T-helper 17 cell (primary cell): ENCODE data around the gene ACVR1B. TPM values are rescaled to one million over a fixed set of nuclear protein-coding genes. Genes with fewer than 3 reads are reported as not detected.
A peak's percentile ranks its signal among the peaks of the same experiment; 100 is the strongest.

Experiments used
- ATAC-seq: fragments of 150-1000 bp; cut with Tn5 transposase; 2 replicates; pipeline ENCODE4 v1.10.0; 2021; ENCODE audit warnings: mild to moderate bottlenecking, moderate library complexity
- DNase-seq, 3 donors: peaks; one replicate each; pipeline versions ENCODE4 v3.0.0 to v3.0.0-alpha.2; 2020 to 2021
- H3K9me3 ChIP-seq: one replicate; pipeline ENCODE4 v1.7.0; 2013; ENCODE audit warnings: low read length, mild to moderate bottlenecking; ENCODE audit not compliant: control insufficient read depth, poor library complexity, severe bottlenecking
- H3K27ac Mint-ChIP-seq: one replicate; pipeline ENCODE4 v1.8.0; 2022; ENCODE audit warnings: mild to moderate bottlenecking, moderate library complexity, mixed read lengths
- H3K27me3 Mint-ChIP-seq: one replicate; pipeline ENCODE4 v1.8.0; 2022; ENCODE audit warnings: mixed read lengths
- H3K36me3 Mint-ChIP-seq: one replicate; pipeline ENCODE4 v1.8.0; 2022; ENCODE audit warnings: low read depth, mixed read lengths
- H3K4me1 Mint-ChIP-seq: one replicate; pipeline ENCODE4 v1.8.0; 2022; ENCODE audit warnings: mild to moderate bottlenecking, mixed read lengths
- H3K4me3 Mint-ChIP-seq: one replicate; pipeline ENCODE4 v1.8.0; 2022; ENCODE audit warnings: mild to moderate bottlenecking, moderate library complexity, mixed read lengths
- total RNA-seq, 4 donors: library from RNA in 2 of 4; stranded (reverse) in 2 of 4; gene quantifications; one replicate each; pipeline ENCODE4 v1.2.3 and lab custom pipeline; 2022 to 2026

The ACVR1B gene
- total RNA-seq, 2 donors from 2014 or later = 6.5 to 8.7 TPM

DNA sequence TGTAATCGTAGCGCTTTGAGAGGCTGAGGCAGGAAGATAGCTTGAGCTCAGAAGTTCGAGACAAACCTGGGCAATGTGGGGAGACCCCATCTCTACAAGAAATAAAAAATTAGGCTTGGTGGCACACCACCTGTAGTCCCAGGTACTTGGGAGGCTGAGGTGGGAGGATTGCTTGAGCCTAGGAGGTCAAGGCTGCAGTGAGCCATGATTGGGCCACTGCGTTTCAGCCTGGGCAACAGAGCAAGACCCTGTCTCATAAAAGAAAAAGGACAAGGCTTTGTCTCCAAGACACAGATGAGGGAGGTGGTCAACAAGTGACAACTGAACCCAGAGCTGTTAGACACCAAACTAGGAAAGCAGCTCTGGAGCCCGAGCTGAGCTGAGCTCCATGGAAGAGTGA is 40.7 kb downstream of the ACVR1B start:
- no peaks in the 10 kb centered on the region for H3K36me3 Mint-ChIP-seq
- DNase-seq = no peak
- H3K27ac Mint-ChIP-seq = no peak overlapping the region
- no peaks in the 10 kb centered on the region for H3K9me3 ChIP-seq
- peaks cover 5% of the 10 kb centered on the region for H3K4me1 Mint-ChIP-seq
- ATAC-seq = no peak
- no peak overlapping the region for H3K4me3 Mint-ChIP-seq
- no peaks in the 10 kb centered on the region for H3K27me3 Mint-ChIP-seq

DNA sequence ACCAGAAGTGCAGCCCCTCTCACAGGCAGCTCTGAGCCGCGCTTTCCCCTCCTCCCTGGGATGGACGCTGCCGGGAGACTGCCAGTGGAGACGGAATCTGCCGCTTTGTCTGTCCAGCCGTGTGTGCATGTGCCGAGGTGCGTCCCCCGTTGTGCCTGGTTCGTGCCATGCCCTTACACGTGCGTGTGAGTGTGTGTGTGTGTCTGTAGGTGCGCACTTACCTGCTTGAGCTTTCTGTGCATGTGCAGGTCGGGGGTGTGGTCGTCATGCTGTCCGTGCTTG is 43.0 kb downstream of the ACVR1B start:
- Mint-ChIP-seq H3K4me3 (no peak overlapping the region), H3K27me3 (no peaks in the 10 kb centered on the region), H3K36me3 (no peaks in the 10 kb centered on the region)

DNA sequence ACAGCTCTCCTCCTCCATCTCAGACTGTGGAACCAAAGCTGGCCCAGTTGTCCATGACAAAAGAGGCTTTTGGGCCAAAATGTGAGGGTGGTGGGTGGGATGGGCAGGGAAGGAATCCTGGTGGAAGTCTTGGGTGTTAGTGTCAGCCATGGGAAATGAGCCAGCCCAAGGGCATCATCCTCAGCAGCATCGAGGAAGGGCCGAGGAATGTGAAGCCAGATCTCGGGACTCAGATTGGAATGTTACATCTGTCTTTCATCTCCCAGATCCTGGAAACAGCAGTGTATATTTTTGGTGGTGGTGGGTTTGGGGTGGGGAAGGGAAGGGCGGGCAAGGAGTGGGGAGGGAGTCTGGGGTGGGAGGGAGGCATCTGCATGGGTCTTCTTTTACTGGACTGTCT is 43.5 kb downstream of the ACVR1B start:
- H3K4me3 Mint-ChIP-seq = no peak overlapping the region
- H3K4me1 Mint-ChIP-seq = peaks cover 5% of the 10 kb centered on the region
- DNase-seq (no peak), ATAC-seq (no peak)
- no peaks in the 10 kb centered on the region for H3K9me3 ChIP-seq
- no peak overlapping the region for H3K27ac Mint-ChIP-seq
- no peaks in the 10 kb centered on the region for H3K36me3 Mint-ChIP-seq
- no peaks in the 10 kb centered on the region for H3K27me3 Mint-ChIP-seq

More for the DNA sequence above, 43.0 kb downstream of the ACVR1B start:
- Mint-ChIP-seq H3K4me1 (peaks cover 5% of the 10 kb centered on the region), H3K27ac (no peak overlapping the region)
- DNase-seq (no peak), ATAC-seq (no peak)
- no peaks in the 10 kb centered on the region for H3K9me3 ChIP-seq

DNA sequence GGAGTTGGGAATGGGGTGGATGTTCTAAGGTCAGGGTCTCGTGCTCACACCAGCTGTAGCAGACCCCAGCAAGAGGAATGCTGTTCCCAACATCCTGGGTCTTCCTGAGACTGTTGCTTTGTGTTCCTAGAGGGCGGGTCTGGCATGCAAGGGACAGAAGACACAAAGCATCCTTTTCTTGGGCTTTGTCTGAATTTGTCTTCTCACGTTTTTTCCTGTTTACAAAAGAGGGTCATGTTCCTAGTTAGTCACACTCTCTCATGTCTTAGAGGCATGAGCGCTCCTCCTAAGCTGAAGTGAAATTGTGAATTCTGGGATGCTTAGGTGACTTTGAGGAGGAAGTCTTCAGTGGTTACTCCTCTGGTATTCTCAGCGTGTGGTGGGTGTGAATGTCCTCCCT is 45.6 kb downstream of the ACVR1B start:
- Mint-ChIP-seq H3K4me1 (peaks cover 7% of the 10 kb centered on the region), H3K4me3 (no peak overlapping the region), H3K27me3 (no peaks in the 10 kb centered on the region), H3K36me3 (no peaks in the 10 kb centered on the region), H3K27ac (peak overlapping the region; percentile 9)
- no peak for DNase-seq
- ATAC-seq = no peak
- H3K9me3 ChIP-seq = no peaks in the 10 kb centered on the region

DNA sequence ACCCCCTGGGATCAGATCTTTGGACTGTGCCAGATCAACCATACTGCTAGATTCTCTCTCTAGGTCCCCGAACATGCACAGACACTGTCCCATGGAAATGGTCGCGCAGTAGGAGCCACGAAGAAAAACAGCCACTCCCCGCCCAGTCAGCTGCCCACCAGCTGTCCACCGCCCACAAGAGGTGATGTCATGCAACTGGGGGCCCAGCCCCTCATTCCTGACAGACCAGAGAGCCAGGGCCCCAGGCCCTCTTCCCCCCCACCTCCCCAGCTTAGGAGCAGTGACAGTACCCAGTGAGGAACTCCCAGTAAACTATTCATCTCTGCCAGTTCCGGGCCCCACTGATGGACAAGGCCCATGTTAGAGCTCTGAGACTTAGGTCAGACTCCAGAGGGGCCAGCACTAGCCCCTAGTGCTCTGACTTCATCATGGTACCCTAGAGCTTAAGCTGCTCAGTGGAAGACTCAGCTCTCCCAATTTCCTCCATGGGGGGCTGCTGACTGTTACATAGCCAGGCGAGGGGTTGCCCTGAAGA is 51.6 kb downstream of the ACVR1B start:
- peaks cover 16% of the 10 kb centered on the region for H3K4me1 Mint-ChIP-seq
- no peak for DNase-seq
- no peak overlapping the region for H3K27ac Mint-ChIP-seq
- no peaks in the 10 kb centered on the region for H3K36me3 Mint-ChIP-seq
- no peaks in the 10 kb centered on the region for H3K9me3 ChIP-seq
- no peaks in the 10 kb centered on the region for H3K27me3 Mint-ChIP-seq
- ATAC-seq = no peak
- H3K4me3 Mint-ChIP-seq = no peak overlapping the region

DNA sequence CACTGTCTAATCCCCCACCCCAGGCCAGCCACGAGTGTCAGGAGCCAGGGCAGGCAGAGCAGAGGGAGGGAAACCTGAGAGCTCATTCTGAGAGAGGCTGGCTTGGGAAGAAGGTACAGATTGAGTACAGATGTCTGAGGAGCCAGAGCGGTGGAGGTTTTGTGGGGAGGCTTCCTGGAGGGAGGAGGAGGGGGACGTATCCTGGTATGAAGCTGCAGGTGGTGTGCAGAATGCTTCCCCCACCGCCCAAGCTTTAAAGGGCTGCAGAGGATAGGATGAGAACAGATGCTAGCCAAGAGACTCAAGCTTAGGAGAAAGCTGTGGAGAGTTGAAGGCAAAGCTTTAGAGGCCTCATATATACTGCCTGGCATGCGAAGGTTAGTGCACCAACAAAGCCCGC is 52.1 kb downstream of the ACVR1B start:
- no peaks in the 10 kb centered on the region for H3K36me3 Mint-ChIP-seq
- H3K4me3 Mint-ChIP-seq = no peak overlapping the region

DNA sequence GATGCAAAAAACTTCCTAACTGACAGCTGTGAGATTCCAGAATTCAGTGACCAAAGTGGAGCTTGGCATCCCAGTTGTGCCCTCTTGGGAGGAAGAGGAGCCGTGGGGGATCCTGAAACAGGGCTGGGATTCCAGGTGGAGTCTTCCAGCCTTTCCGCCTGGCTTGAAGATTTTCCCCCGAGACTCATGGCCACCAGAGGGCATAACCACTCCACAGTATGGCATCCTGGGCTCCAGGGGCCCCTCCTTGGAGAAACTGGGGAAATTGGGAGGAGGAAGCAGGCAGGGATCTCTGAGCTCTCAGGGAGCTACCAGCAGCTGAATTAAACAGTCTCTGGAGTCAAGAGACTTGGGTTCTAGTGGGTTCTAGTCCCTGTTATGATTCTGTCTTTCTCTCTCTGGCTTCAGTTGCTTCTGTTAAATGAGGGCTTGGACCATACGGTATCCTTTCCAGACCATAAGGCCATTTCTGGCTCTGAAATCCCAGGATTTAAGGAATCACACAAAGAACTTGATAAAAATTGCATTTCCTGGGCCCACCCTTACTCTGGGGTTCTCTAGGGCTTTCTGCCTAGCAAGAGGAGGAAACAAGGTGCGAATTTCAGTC is 52.6 kb downstream of the ACVR1B start:
- H3K27ac Mint-ChIP-seq = no peak overlapping the region
- H3K27me3 Mint-ChIP-seq = no peaks in the 10 kb centered on the region
- ATAC-seq (no peak), DNase-seq (no peak)
- H3K4me3 Mint-ChIP-seq = no peak overlapping the region
- H3K9me3 ChIP-seq = no peaks in the 10 kb centered on the region
- no peaks in the 10 kb centered on the region for H3K36me3 Mint-ChIP-seq
- peaks cover 20% of the 10 kb centered on the region for H3K4me1 Mint-ChIP-seq

More for the DNA sequence above, 52.1 kb downstream of the ACVR1B start:
- peaks cover 18% of the 10 kb centered on the region for H3K4me1 Mint-ChIP-seq
- no peaks in the 10 kb centered on the region for H3K27me3 Mint-ChIP-seq
- no peak overlapping the region for H3K27ac Mint-ChIP-seq
- DNase-seq (no peak), ATAC-seq (no peak)
- no peaks in the 10 kb centered on the region for H3K9me3 ChIP-seq

DNA sequence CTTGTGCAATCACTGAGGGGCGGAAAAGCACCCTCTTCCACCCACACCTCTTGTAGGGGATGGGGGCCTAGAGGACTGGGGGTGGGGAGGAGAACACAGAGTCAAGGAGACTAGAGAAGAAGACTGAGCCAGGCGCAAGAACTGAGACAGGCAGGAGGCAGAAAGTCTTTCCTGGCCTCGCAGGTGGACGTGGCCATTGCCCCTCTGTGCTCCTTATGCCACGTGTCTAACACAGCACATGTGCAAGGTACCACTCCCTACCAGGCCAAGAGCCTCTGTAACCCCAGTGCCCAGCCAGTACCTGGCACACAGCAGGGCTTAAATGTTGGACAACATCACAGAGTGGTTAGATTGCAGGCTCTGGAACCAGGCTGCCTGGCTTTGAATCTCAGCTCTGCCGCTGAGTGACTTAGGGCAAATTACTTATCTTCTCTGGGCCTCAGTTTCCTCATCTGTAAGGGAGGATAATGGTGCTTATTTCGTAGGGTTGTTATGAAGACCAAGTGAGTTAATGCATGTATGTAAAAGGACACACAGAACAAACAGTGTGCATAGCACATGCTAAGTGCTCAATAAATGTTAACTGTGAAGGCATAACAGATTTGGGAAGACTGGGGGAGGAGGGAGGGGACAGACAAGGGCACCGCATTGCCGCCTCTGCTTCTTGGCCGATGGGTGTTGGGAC is 53.9 kb downstream of the ACVR1B start:
- Mint-ChIP-seq H3K27ac (no peak overlapping the region), H3K4me1 (peaks cover 22% of the 10 kb centered on the region), H3K36me3 (no peaks in the 10 kb centered on the region), H3K4me3 (no peak overlapping the region), H3K27me3 (no peaks in the 10 kb centered on the region)
- no peak for ATAC-seq
- DNase-seq = no peak
- H3K9me3 ChIP-seq = no peaks in the 10 kb centered on the region

DNA sequence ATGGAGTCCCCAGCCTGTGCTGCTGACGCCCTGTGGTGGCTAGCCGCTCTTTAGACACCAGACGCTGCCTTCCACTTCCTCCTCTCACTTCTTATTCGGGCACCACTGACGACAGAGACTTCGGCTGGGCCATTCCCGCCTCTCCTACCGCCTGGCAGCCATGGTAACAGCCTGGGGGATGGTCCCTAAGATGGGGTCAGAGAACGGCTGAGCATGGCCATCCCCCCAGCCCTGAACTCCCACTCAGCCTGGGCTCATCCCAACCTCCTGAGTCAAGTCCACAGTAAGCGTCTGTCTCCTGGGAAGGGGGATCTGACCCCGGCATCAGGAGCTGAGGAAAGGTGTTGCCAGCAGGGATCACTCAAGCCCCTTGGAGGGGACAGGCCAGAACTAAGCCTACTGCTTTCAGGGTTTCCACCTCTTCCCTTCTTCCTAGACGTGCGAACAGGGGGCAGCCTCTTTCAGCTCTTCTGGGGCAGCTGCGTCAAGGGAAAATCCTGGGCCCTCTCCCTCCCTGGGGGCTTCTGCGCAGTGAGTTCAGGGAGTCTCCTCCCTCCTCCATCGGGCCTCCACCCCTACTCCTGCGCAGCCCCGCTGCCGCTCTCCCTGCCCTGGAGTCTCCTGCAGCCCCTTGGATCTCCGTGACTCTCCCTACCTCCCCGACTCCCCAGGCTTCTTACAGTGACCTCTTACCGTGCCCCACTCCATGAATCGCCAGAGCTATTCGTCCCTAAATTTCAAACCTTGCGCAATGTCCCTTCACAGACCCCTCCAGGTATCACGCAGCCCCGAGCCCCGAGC is 54.6 kb downstream of the ACVR1B start:
- no peaks in the 10 kb centered on the region for H3K9me3 ChIP-seq
- Mint-ChIP-seq H3K4me3 (peak overlapping the region; percentile 85), H3K4me1 (peaks cover 22% of the 10 kb centered on the region), H3K27me3 (no peaks in the 10 kb centered on the region), H3K27ac (peak overlapping the region; percentile 90), H3K36me3 (no peaks in the 10 kb centered on the region)
- DNase-seq (no peak), ATAC-seq (peak; percentile 7)

DNA sequence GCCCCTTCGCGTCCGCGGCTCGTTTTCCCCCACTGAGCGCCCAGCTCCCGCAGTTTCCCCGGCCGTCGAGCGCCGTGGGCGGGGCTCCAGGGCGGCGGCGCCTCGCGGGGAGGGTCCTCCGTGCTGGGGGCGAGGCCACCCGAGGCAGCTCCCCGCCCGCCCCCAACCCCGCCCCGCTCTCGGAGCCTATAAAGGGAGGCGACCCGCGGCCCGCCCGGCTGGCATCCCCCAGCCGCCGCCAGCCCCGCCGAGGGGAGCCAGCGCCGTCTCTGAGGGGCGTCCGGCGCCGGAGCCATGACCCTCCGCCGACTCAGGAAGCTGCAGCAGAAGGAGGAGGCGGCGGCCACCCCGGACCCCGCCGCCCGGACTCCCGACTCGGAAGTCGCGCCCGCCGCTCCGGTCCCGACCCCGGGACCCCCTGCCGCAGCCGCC is 55.2 kb downstream of the ACVR1B start, which contains the start of gene TAMALIN:
TAMALIN (plus strand) TSS at position 221 of the 432 bp plus-strand sequence; CDS start at position 295, 74 bp downstream.
- H3K27ac Mint-ChIP-seq = peak within 1 kb of the TSS; percentile 90
- ATAC-seq = peak; percentile 73

DNA sequence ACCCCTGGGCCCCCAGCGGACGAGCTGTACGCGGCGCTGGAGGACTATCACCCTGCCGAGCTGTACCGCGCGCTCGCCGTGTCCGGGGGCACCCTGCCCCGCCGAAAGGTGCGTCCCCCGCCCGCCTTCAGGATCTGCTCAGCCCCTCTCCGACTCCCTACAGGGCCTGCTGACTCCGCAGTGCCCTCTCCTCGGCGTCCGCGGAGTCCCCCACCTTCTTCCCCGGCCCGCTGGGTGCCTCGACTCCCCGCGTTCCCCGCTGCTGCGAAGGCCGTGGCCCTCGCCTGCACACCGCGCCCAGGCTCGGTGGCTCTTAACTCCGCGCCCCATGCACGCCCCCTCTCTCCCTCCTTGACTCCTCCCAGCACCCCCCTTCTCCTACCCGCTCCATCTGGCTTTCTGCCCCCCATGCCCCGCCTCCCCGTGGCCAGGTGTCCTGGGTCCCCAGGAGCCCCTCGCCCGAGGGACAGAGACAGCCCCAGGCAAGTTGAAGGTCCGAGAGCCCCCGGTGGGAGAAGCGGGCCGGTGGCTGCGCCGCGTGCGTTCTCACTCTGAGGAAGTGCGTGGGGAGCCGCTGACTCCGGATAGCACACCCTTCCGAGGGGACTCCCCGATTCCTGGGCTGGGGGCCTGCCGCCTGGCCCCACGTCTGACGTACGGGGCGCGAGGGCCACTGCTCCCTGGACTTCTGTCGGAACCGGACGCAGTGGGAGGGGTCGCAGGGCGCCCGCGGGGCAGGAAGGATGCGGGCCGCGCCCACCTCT is 55.8 kb downstream of the ACVR1B start:
- DNase-seq = peak; percentile 46 to 58 (median 47)
- Mint-ChIP-seq H3K36me3 (no peaks in the 10 kb centered on the region), H3K27me3 (no peaks in the 10 kb centered on the region), H3K4me1 (peaks cover 20% of the 10 kb centered on the region), H3K4me3 (peak overlapping the region; percentile 91), H3K27ac (peak overlapping the region; percentile 90)
- no peaks in the 10 kb centered on the region for H3K9me3 ChIP-seq
- peak; percentile 70 for ATAC-seq

More for the DNA sequence above, 55.2 kb downstream of the ACVR1B start, which contains the start of gene TAMALIN:
- Mint-ChIP-seq H3K4me1 (peaks cover 20% of the 10 kb centered on the region), H3K27me3 (no peaks in the 10 kb centered on the region), H3K4me3 (peak within 1 kb of the TSS; percentile 91), H3K36me3 (no peaks in the 10 kb centered on the region)
- no peaks in the 10 kb centered on the region for H3K9me3 ChIP-seq
- DNase-seq = peak; percentile 84 to 89 (median 87)

DNA sequence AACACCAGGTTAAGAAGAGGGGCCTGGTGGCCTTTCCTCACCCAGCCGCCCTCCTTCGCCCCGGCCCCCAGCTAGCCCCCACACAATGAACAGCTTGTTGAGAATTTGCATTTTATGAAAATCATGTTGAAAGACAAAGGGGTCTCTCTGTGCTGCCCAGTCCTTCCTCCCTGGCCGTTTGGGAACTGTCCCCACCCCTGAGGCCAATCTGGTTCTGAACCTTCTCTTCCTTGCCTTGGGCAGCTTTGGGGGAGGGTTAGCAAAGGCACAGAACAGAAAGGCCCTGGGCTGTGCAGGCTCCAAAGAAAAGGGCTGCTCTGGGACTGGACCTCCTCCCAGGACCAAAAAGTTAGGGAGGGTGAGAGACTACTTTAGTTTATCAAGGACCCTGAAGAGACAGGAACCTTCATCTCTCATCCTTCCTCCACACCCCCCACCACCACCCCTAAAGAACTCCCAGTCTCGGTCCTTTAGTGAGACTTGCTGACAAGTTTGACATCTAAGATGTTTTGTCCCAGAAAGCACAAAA is 56.5 kb downstream of the ACVR1B start:
- H3K9me3 ChIP-seq = no peaks in the 10 kb centered on the region
- Mint-ChIP-seq H3K27ac (peak overlapping the region; percentile 90), H3K27me3 (no peaks in the 10 kb centered on the region), H3K4me3 (peak overlapping the region; percentile 91), H3K4me1 (peaks cover 20% of the 10 kb centered on the region), H3K36me3 (no peaks in the 10 kb centered on the region)
- ATAC-seq (no peak), DNase-seq (no peak)
